Measurements from ENCODE around the gene CENPVL1. TPM values are rescaled to one million over a fixed set of nuclear protein-coding genes. Genes with fewer than 3 reads are reported as not detected.
A peak's percentile ranks its signal among the peaks of the same experiment; 100 is the strongest.
"Not testable (repeated sequence)": the region's sequence is repeated elsewhere in the genome, so short reads cannot be mapped to it uniquely, and the experiment has no call there.

CENPVL1 gene
- total and polyA plus RNA-seq, 4 experiments from 2014 or later = not detected

- H3K36me3 Mint-ChIP-seq; H3K27me3 Mint-ChIP-seq; H3K27me3 ChIP-seq (ENCODE audit: insufficient read depth, low read length); H3K27ac Mint-ChIP-seq; POLR2A ChIA-PET (ENCODE audit: partially characterized antibody); intact Hi-C loops (cut with micrococcal nuclease); H3K4me1 Mint-ChIP-seq; H3K27ac ChIP-seq (ENCODE audit: low read depth, low read length); H3K4me1 ChIP-seq (ENCODE audit: insufficient read depth, low read length); H3K4me3 Mint-ChIP-seq; H3K4me3 ChIP-seq (ENCODE audit: low read length in 2 of 2); H3K9me3 ChIP-seq (ENCODE audit: control insufficient read depth in 1 of 2, low read length in 2 of 2); H3K36me3 ChIP-seq (ENCODE audit: insufficient read depth, low read length); CTCF ChIA-PET (ENCODE audit: partially characterized antibody); H3K9me3 Mint-ChIP-seq; DNase-seq: not testable (repeated sequence)
These were observed 2.8 kb downstream of the CENPVL1 start for GRCh38 chrX:51712943-51713647.

- no peak for DNase-seq
- intact Hi-C loops (cut with micrococcal nuclease) = no loop called here
These were observed 17.9 kb downstream of the CENPVL1 start for GRCh38 chrX:51728202-51728601.

GRCh38 chrX:51737091-51737490 is 26.8 kb downstream of the CENPVL1 start:
- Histone ChIP-seq H3K4me1 (ENCODE audit: insufficient read depth, low read length) (no peaks in the 10 kb centered on the region), H3K9me3 (ENCODE audit: control insufficient read depth in 1 of 2, low read length in 2 of 2) (no peaks in the 10 kb centered on the region), H3K27me3 (ENCODE audit: insufficient read depth, low read length) (no peaks in the 10 kb centered on the region), H3K27ac (ENCODE audit: low read depth, low read length) (no peak overlapping the region), H3K4me3 (ENCODE audit: low read length in 2 of 2) (no peak overlapping the region), H3K36me3 (ENCODE audit: insufficient read depth, low read length) (no peaks in the 10 kb centered on the region)
- DNase-seq = no peak
- intact Hi-C loops (cut with micrococcal nuclease) = no loop called here
- CTCF ChIA-PET (ENCODE audit: partially characterized antibody) = no interaction called here
- peaks cover 0 to 3% (median 0%) of the 10 kb centered on the region in 8 donors for H3K9me3 Mint-ChIP-seq
- no peaks in the 10 kb centered on the region for H3K4me1 Mint-ChIP-seq
- peaks cover 10 to 12% of the 10 kb centered on the region in 2 donors for H3K27me3 Mint-ChIP-seq
- no peaks in the 10 kb centered on the region for H3K36me3 Mint-ChIP-seq
- POLR2A ChIA-PET (ENCODE audit: partially characterized antibody) = no interaction called here
- H3K27ac Mint-ChIP-seq = no peak overlapping the region
- H3K4me3 Mint-ChIP-seq = no peak overlapping the region

More at GRCh38 chrX:51728202-51728601, 17.9 kb downstream of the CENPVL1 start:
- Mint-ChIP-seq H3K4me1 (no peaks in the 10 kb centered on the region), H3K27ac (no peak overlapping the region), H3K9me3 (no peaks in the 10 kb centered on the region), H3K36me3 (no peaks in the 10 kb centered on the region), H3K27me3 (peaks cover 0 to 9% of the 10 kb centered on the region in 2 donors), H3K4me3 (no peak overlapping the region)
- Histone ChIP-seq H3K4me3 (ENCODE audit: low read length in 2 of 2) (no peak overlapping the region), H3K27ac (ENCODE audit: low read depth, low read length) (no peak overlapping the region), H3K27me3 (ENCODE audit: insufficient read depth, low read length) (no peaks in the 10 kb centered on the region), H3K4me1 (ENCODE audit: insufficient read depth, low read length) (no peaks in the 10 kb centered on the region), H3K36me3 (ENCODE audit: insufficient read depth, low read length) (no peaks in the 10 kb centered on the region), H3K9me3 (ENCODE audit: control insufficient read depth in 1 of 2, low read length in 2 of 2) (no peaks in the 10 kb centered on the region)
- ChIA-PET POLR2A (ENCODE audit: partially characterized antibody) (no interaction called here), CTCF (ENCODE audit: partially characterized antibody) (no interaction called here)

- Histone ChIP-seq H3K27me3 (ENCODE audit: insufficient read depth, low read length) (no peaks in the 10 kb centered on the region), H3K9me3 (ENCODE audit: control insufficient read depth in 1 of 2, low read length in 2 of 2) (peaks cover 3 to 17% of the 10 kb centered on the region in 2 donors), H3K27ac (ENCODE audit: low read depth, low read length) (no peak overlapping the region), H3K4me3 (ENCODE audit: low read length in 2 of 2) (no peak overlapping the region), H3K36me3 (ENCODE audit: insufficient read depth, low read length) (no peaks in the 10 kb centered on the region), H3K4me1 (ENCODE audit: insufficient read depth, low read length) (peaks cover 17% of the 10 kb centered on the region)
- CTCF ChIA-PET (ENCODE audit: partially characterized antibody) = no interaction called here
- no peak for DNase-seq
- H3K9me3 Mint-ChIP-seq = peaks cover 0 to 38% (median 22%) of the 10 kb centered on the region in 8 donors
- H3K4me1 Mint-ChIP-seq = peaks cover 8 to 24% (median 19%) of the 10 kb centered on the region in 4 donors
- peaks cover 2 to 7% of the 10 kb centered on the region in 2 donors for H3K27me3 Mint-ChIP-seq
- peak overlapping the region in 5 of 8 donors; percentile 10 to 91 (median 89) for H3K4me3 Mint-ChIP-seq
- intact Hi-C loops (cut with micrococcal nuclease) = loop anchor here (2.0 kb wide), 1 partner anchor 60 kb away; no protein-coding TSS in a partner anchor
- peak overlapping the region in 1 of 7 donors; percentile 81 for H3K27ac Mint-ChIP-seq
- peaks cover 17 to 20% of the 10 kb centered on the region in 2 donors for H3K36me3 Mint-ChIP-seq
- POLR2A ChIA-PET (ENCODE audit: partially characterized antibody) = interaction anchor here (2.0 kb wide), 1 partner anchor 60 kb away, joined by 8 read pairs; no protein-coding TSS in a partner anchor
These were observed 32.3 kb downstream of the CENPVL1 start for GRCh38 chrX:51742586-51742985.

- Histone ChIP-seq H3K27ac (ENCODE audit: low read depth, low read length) (no peak within 1 kb of the TSS), H3K27me3 (ENCODE audit: insufficient read depth, low read length) (no peaks in the 10 kb centered on the region), H3K9me3 (ENCODE audit: control insufficient read depth in 1 of 2, low read length in 2 of 2) (peaks cover 3 to 18% of the 10 kb centered on the region in 2 donors), H3K4me3 (ENCODE audit: low read length in 2 of 2) (peak within 1 kb of the TSS; percentile 52 to 66), H3K4me1 (ENCODE audit: insufficient read depth, low read length) (peaks cover 17% of the 10 kb centered on the region), H3K36me3 (ENCODE audit: insufficient read depth, low read length) (no peaks in the 10 kb centered on the region)
- H3K4me3 Mint-ChIP-seq = peak within 1 kb of the TSS; percentile 85 to 93 (median 89)
- H3K36me3 Mint-ChIP-seq = peaks cover 17 to 20% of the 10 kb centered on the region in 2 donors
- peaks cover 8 to 24% (median 19%) of the 10 kb centered on the region in 4 donors for H3K4me1 Mint-ChIP-seq
- DNase-seq = peak; percentile 43 to 57 (median 52)
- intact Hi-C loops (cut with micrococcal nuclease) = loop anchor here (2.0 kb wide), 1 partner anchor 59 kb away; no protein-coding TSS in a partner anchor
- H3K27me3 Mint-ChIP-seq = peaks cover 0 to 4% of the 10 kb centered on the region in 2 donors
- POLR2A ChIA-PET (ENCODE audit: partially characterized antibody) = interaction anchor here (0.9 to 2.0 kb wide), 2 partner anchors 59 to 518 kb away, joined by 4 to 8 read pairs; no protein-coding TSS in a partner anchor
- CTCF ChIA-PET (ENCODE audit: partially characterized antibody) = no interaction called here
- H3K27ac Mint-ChIP-seq = peak within 1 kb of the TSS; percentile 62 to 92 (median 82)
- H3K9me3 Mint-ChIP-seq = peaks cover 0 to 46% (median 22%) of the 10 kb centered on the region in 8 donors
These were observed 33.1 kb downstream of the CENPVL1 start, which contains the start of gene GSPT2 for GRCh38 chrX:51743179-51743957. Gene GSPT2, plus strand, starts transcription at chrX:51743442. Its CDS starts 185 bp downstream, at chrX:51743627.

GRCh38 chrX:51747671-51748070 is 37.4 kb downstream of the CENPVL1 start:
- H3K27ac ChIP-seq (ENCODE audit: low read depth, low read length) = no peak overlapping the region
- no peaks in the 10 kb centered on the region for H3K36me3 ChIP-seq (ENCODE audit: insufficient read depth, low read length)
- H3K9me3 Mint-ChIP-seq = peaks cover 0 to 67% (median 31%) of the 10 kb centered on the region in 8 donors
- H3K4me1 ChIP-seq (ENCODE audit: insufficient read depth, low read length) = peaks cover 12% of the 10 kb centered on the region
- peaks cover 3 to 18% of the 10 kb centered on the region in 2 donors for H3K9me3 ChIP-seq (ENCODE audit: control insufficient read depth in 1 of 2, low read length in 2 of 2)
- POLR2A ChIA-PET (ENCODE audit: partially characterized antibody) = no interaction called here
- H3K36me3 Mint-ChIP-seq = peaks cover 17 to 20% of the 10 kb centered on the region in 2 donors
- CTCF ChIA-PET (ENCODE audit: partially characterized antibody) = no interaction called here
- H3K27ac Mint-ChIP-seq = no peak overlapping the region
- no peak overlapping the region for H3K4me3 Mint-ChIP-seq
- H3K4me1 Mint-ChIP-seq = peaks cover 9 to 22% (median 18%) of the 10 kb centered on the region in 4 donors
- no peaks in the 10 kb centered on the region for H3K27me3 Mint-ChIP-seq
- DNase-seq = no peak
- intact Hi-C loops (cut with micrococcal nuclease) = no loop called here
- H3K4me3 ChIP-seq (ENCODE audit: low read length in 2 of 2) = no peak overlapping the region
- no peaks in the 10 kb centered on the region for H3K27me3 ChIP-seq (ENCODE audit: insufficient read depth, low read length)

Data from CD4-positive, alpha-beta memory T cell (primary cell).